GM12878 (cell line): ENCODE results near the gene FAM78A. TPM values are rescaled to one million over a fixed set of nuclear protein-coding genes. Genes with fewer than 3 reads are reported as not detected.

Experiments
- ATAC-seq: fragments of 200-7000 bp; cut with Tn5 transposase; 3 replicates; pipeline ENCODE4 v1.9.1; 2020; ENCODE audit warnings: mild to moderate bottlenecking, moderate library complexity
- BruUV-seq: library from RNA; stranded (reverse); fragments of 400-500 nt; replicated peaks from 2 replicates; lab custom pipeline; 2021; lab: Mats Ljungman, UMichigan
- CTCF ChIA-PET: fragments of 300-600 bp; sonication (Branson Sonifier 250); formaldehyde crosslinking; extraction: SDS; loops from one replicate; lab custom pipeline; 2021; ENCODE audit warnings: inconsistent platforms; lab: Yijun Ruan, JAX
- POLR2A ChIA-PET: fragments of 350-600 bp; formaldehyde crosslinking; extraction: SDS; loops from one replicate; lab custom pipeline; 2021; ENCODE audit warnings: inconsistent platforms; lab: Charles Lee
- RAD21 ChIA-PET: fragments of 300-600 bp; sonication (Branson Sonifier 250); formaldehyde crosslinking; loops from one replicate; lab custom pipeline; 2023; ENCODE audit warnings: antibody characterized with exemption; ENCODE audit not compliant: unreplicated experiment; lab: Charles Lee
- SMC1A ChIA-PET: fragments of 300-600 bp; sonication (Branson Sonifier 250); formaldehyde crosslinking; loops from one replicate; lab custom pipeline; 2023; ENCODE audit not compliant: unreplicated experiment, uncharacterized antibody; lab: Charles Lee
- DNase-seq: peaks from one replicate; pipeline ENCODE4 v3.0.0-alpha.2; 2011; ENCODE audit warnings: low read depth, low spot score
- FAIRE-seq: peaks from 3 replicates; lab custom pipeline; 2011; peaks lifted over from hg19 to GRCh38; lab: Jason Lieb, UNC
- H2AFZ ChIP-seq: 2 replicates; pipeline ENCODE4 v1.6.0; 2011; ENCODE audit warnings: low read depth, low read length, control low read depth; ENCODE audit not compliant: control insufficient read depth
- H3K27ac ChIP-seq: 2 replicates; pipeline ENCODE4 v1.5.1; 2011; ENCODE audit warnings: control low read depth; ENCODE audit not compliant: control insufficient read depth, insufficient read depth
- H3K27me3 ChIP-seq, 2 experiments: replicated peaks in 1 of 2; 2 replicates each; pipeline versions ENCODE4 v1.6.0 to v1.6.1; 2011; ENCODE audit warnings: low read length in 1 of 2; ENCODE audit not compliant: control insufficient read depth in 2 of 2, insufficient read depth in 2 of 2
- H3K36me3 ChIP-seq, 2 experiments: 2 replicates each; pipeline ENCODE4 v1.5.1; 2011; ENCODE audit warnings: low read length in 1 of 2; ENCODE audit not compliant: control insufficient read depth in 2 of 2, insufficient read depth in 2 of 2
- H3K4me1 ChIP-seq: 2 replicates; pipeline ENCODE4 v1.6.1; 2011; ENCODE audit warnings: mild to moderate bottlenecking, low read length, moderate library complexity, mixed read lengths; ENCODE audit not compliant: control insufficient read depth, insufficient read depth
- H3K4me2 ChIP-seq: 2 replicates; pipeline ENCODE4 v1.6.0; 2011; ENCODE audit warnings: control low read depth; ENCODE audit not compliant: control insufficient read depth, insufficient read depth
- H3K4me3 ChIP-seq: fragments of 200-600 bp; sonication (generic); 2 replicates; pipeline ENCODE4 v1.5.1; 2016
- H3K79me2 ChIP-seq: 2 replicates; pipeline ENCODE4 v1.6.0; 2011; ENCODE audit warnings: low read length; ENCODE audit not compliant: control insufficient read depth, insufficient read depth
- H3K9ac ChIP-seq: 2 replicates; pipeline ENCODE4 v1.8.0; 2011; ENCODE audit warnings: low read length, control low read depth, mixed read lengths; ENCODE audit not compliant: control insufficient read depth, insufficient read depth
- H3K9me3 ChIP-seq: replicated peaks from 3 replicates; pipeline ENCODE4 v1.5.1; 2011; ENCODE audit warnings: mild to moderate bottlenecking, low read length; ENCODE audit not compliant: control insufficient read depth, insufficient read depth
- H4K20me1 ChIP-seq: 2 replicates; pipeline ENCODE4 v1.6.0; 2011; ENCODE audit not compliant: control insufficient read depth, insufficient read depth
- BCL11A ChIP-seq: IDR thresholded peaks from 2 replicates; pipeline ENCODE4 v1.6.1; 2011; ENCODE audit warnings: low read depth, low read length
- GABPA ChIP-seq: IDR thresholded peaks from 2 replicates; pipeline ENCODE4 v1.6.1; 2014; ENCODE audit warnings: antibody characterized with exemption, low read depth, mild to moderate bottlenecking, inconsistent platforms
- IKZF1 ChIP-seq: fragments of 450-650 bp; conservative IDR thresholded peaks from 2 replicates; pipeline ENCODE4 v1.6.1; 2017; ENCODE audit warnings: antibody characterized with exemption, mild to moderate bottlenecking
- KDM1A ChIP-seq: fragments of 200-600 bp; sonication (generic); IDR thresholded peaks from 2 replicates; pipeline ENCODE4 v1.6.1; 2016; ENCODE audit warnings: borderline replicate concordance
- NR2F1 ChIP-seq: fragments of 450-650 bp; conservative IDR thresholded peaks from 2 replicates; pipeline ENCODE4 v1.6.1; 2017; ENCODE audit warnings: mild to moderate bottlenecking
- PRDM15 ChIP-seq: fragments of 450-650 bp; formaldehyde crosslinking; IDR thresholded peaks from 2 replicates; pipeline ENCODE4 v1.4.0; 2020; ENCODE audit warnings: mild to moderate bottlenecking, moderate library complexity
- SREBF2 ChIP-seq: IDR thresholded peaks from 2 replicates; pipeline ENCODE4 v1.6.1; 2012; ENCODE audit warnings: mild to moderate bottlenecking, low read length
- ZNF687 ChIP-seq: fragments of 450-650 bp; IDR thresholded peaks from 2 replicates; pipeline ENCODE4 v1.6.1; 2017; ENCODE audit warnings: mild to moderate bottlenecking, moderate library complexity
- WGBS: methylation state at CpG from one replicate; pipeline ENCODE4 v1.1.6; 2016; ENCODE audit warnings: low lambda C conversion rate; ENCODE audit not compliant: insufficient replicate concordance, insufficient coverage; ENCODE audit errors: missing lambda C conversion rate; 5-methylcytosine and 5-hydroxymethylcytosine counted together
- in situ Hi-C: fragments of 300-500 bp; cut with MboI; formaldehyde crosslinking; loops from 9 replicates; pipeline ENCODE4 v1.14.3; 2018; ENCODE audit warnings: mixed read lengths
- intact Hi-C: fragments of 100-400 bp; cut with micrococcal nuclease; formaldehyde crosslinking; loops from one replicate; pipeline ENCODE4 v1.14.2; 2022; ENCODE audit not compliant: unreplicated experiment
- polyA plus RNA-seq, 11 experiments: library from polyadenylated mRNA; depleted of rRNA in 4 of 11; unstranded in 6 of 11; stranded (reverse) in 5 of 11; fragments of >200 nt; fragmentation: Nextera tagmentation in 4 of 11; fragmentation: Illumina TruSeq in 1 of 11; extraction: Ambion mirVana in 4 of 11; extraction: Trizol in 1 of 11; gene quantifications; 1 replicate in 1 of 11; 2 replicates in 10 of 11; pipeline versions ENCODE4 v1.2.1 to v1.2.3, GENCODE V29; 2011 to 2016; ENCODE audit warnings: inconsistent platforms in 2 of 11, missing spikeins in 2 of 11, low read depth in 1 of 11
- total RNA-seq, 4 experiments: library from RNA; depleted of rRNA in 3 of 4; stranded (reverse); fragments of >200 nt in 3 of 4; fragmentation: Illumina TruSeq in 1 of 4; extraction: Trizol in 1 of 4; gene quantifications; 2 replicates each; pipeline versions ENCODE4 v1.2.1 to v1.2.3, GENCODE V29; 2013 to 2021

FAM78A gene
- total and polyA plus RNA-seq, 10 of the 15 experiments (the other 5 are each of a cell fraction or from before 2014, with no cell fraction given): 0.18 to 32.5 (median 12.2) TPM

GRCh38 chr9:131240047-131240921 is 36.0 kb downstream of the FAM78A start:
- no peak for DNase-seq
- Histone ChIP-seq H3K36me3 (peaks cover 0 to 5% of the 10 kb centered on the region in 2 experiments; a peak in 2 of 4 replicates), H3K4me1 (peaks cover 17% of the 10 kb centered on the region), H3K4me3 (no peak overlapping the region), H3K9me3 (no peaks in the 10 kb centered on the region), H3K27ac (no peak overlapping the region), H3K27me3 (no peaks in the 10 kb centered on the region), H4K20me1 (no peaks in the 10 kb centered on the region), H3K4me2 (no peak overlapping the region), H3K79me2 (no peaks in the 10 kb centered on the region), H2AFZ (no peak overlapping the region), H3K9ac (no peak overlapping the region)
- no peak for TF ChIP-seq KDM1A
- TF ChIP-seq ZNF687: no peak
- TF ChIP-seq PRDM15 (CRISPR knock-in tag): no peak
- no peak for TF ChIP-seq SREBF2
- no peak for TF ChIP-seq GABPA
- TF ChIP-seq NR2F1: no peak
- no peak for TF ChIP-seq IKZF1
- no peak for TF ChIP-seq BCL11A
- ATAC-seq: no peak
- ChIA-PET RAD21 (no interaction called here), POLR2A (no interaction called here), CTCF (interaction anchor here (0.5 kb wide), 1 partner anchor 8 kb away, joined by 4 read pairs; no protein-coding TSS in a partner anchor), SMC1A (no interaction called here)
- intact Hi-C loops: no loop called here
- in situ Hi-C loops: no loop called here
- no TSS peak for BruUV-seq
- 83% methylated on average over 22 of the region's 22 CpGs for WGBS
- FAIRE-seq: no peak
